DOHH2 (cell line): ENCODE data around the gene FAM50A.

ENCODE experiments used
- H3F3A ChIP-seq: fragments of 200-600 bp; sonication (generic), shearing (Covaris generic); 2 replicates; pipeline ENCODE4 v1.6.0; 2016; ENCODE audit warnings: antibody characterized with exemption, mild to moderate bottlenecking; ENCODE audit not compliant: control insufficient read depth, insufficient read depth
- H3K27ac ChIP-seq: fragments of 200-600 bp; sonication (generic); 2 replicates; pipeline ENCODE4 v1.5.1; 2014; ENCODE audit warnings: low read depth, mild to moderate bottlenecking, low read length, moderate library complexity
- H3K27me3 ChIP-seq: fragments of 200-600 bp; sonication (generic); 2 replicates; pipeline ENCODE4 v1.6.1; 2014; ENCODE audit warnings: mild to moderate bottlenecking, low read length, mixed read lengths; ENCODE audit not compliant: control insufficient read depth
- H3K36me3 ChIP-seq: fragments of 200-600 bp; sonication (generic); 2 replicates; pipeline ENCODE4 v1.6.1; 2014; ENCODE audit warnings: mild to moderate bottlenecking, low read length, moderate library complexity, mixed read lengths; ENCODE audit not compliant: control insufficient read depth
- H3K4me1 ChIP-seq: fragments of 200-600 bp; sonication (generic); 2 replicates; pipeline ENCODE4 v1.6.1; 2014; ENCODE audit warnings: mild to moderate bottlenecking, low read length, mixed read lengths; ENCODE audit not compliant: control insufficient read depth
- H3K4me2 ChIP-seq: fragments of 200-600 bp; sonication (generic); 2 replicates; pipeline ENCODE4 v1.6.0; 2014; ENCODE audit warnings: mild to moderate bottlenecking, low read length, moderate library complexity
- H3K4me3 ChIP-seq: fragments of 200-600 bp; sonication (generic); 2 replicates; pipeline ENCODE4 v1.5.1; 2014; ENCODE audit warnings: mild to moderate bottlenecking, low read length, mixed read lengths
- H3K79me2 ChIP-seq: fragments of 200-600 bp; sonication (generic); 2 replicates; pipeline ENCODE4 v1.6.1; 2014; ENCODE audit warnings: mild to moderate bottlenecking, low read length, mixed read lengths; ENCODE audit not compliant: control insufficient read depth
- H3K9me2 ChIP-seq: fragments of 200-600 bp; sonication (generic); replicated peaks from 2 replicates; pipeline ENCODE4 v1.6.1; 2014; ENCODE audit warnings: mild to moderate bottlenecking, low read length, mixed read lengths; ENCODE audit not compliant: control insufficient read depth
- H3K9me3 ChIP-seq: fragments of 200-600 bp; sonication (generic); 2 replicates; pipeline ENCODE4 v1.6.1; 2014; ENCODE audit warnings: antibody characterized with exemption, low read length, mixed read lengths; ENCODE audit not compliant: control insufficient read depth, insufficient read depth
- H4K20me1 ChIP-seq: fragments of 200-600 bp; sonication (generic); 2 replicates; pipeline ENCODE4 v1.6.0; 2014; ENCODE audit warnings: low read depth, mild to moderate bottlenecking, antibody characterized with exemption, low read length, moderate library complexity; ENCODE audit not compliant: control insufficient read depth, insufficient read depth
- CTCF ChIP-seq: fragments of 200-600 bp; sonication (generic); IDR thresholded peaks from one replicate; pipeline ENCODE4 v1.5.1; 2014; ENCODE audit warnings: antibody characterized with exemption, mild to moderate bottlenecking, low read depth, low read length; ENCODE audit not compliant: poor library complexity, severe bottlenecking
- EZH2phosphoT487 ChIP-seq: fragments of 200-600 bp; sonication (generic); IDR thresholded peaks from 2 replicates; pipeline ENCODE4 v1.6.1; 2017; ENCODE audit warnings: borderline replicate concordance, mild to moderate bottlenecking, antibody characterized with exemption, low read length, moderate library complexity, mixed read lengths

The FAM50A gene

DNA sequence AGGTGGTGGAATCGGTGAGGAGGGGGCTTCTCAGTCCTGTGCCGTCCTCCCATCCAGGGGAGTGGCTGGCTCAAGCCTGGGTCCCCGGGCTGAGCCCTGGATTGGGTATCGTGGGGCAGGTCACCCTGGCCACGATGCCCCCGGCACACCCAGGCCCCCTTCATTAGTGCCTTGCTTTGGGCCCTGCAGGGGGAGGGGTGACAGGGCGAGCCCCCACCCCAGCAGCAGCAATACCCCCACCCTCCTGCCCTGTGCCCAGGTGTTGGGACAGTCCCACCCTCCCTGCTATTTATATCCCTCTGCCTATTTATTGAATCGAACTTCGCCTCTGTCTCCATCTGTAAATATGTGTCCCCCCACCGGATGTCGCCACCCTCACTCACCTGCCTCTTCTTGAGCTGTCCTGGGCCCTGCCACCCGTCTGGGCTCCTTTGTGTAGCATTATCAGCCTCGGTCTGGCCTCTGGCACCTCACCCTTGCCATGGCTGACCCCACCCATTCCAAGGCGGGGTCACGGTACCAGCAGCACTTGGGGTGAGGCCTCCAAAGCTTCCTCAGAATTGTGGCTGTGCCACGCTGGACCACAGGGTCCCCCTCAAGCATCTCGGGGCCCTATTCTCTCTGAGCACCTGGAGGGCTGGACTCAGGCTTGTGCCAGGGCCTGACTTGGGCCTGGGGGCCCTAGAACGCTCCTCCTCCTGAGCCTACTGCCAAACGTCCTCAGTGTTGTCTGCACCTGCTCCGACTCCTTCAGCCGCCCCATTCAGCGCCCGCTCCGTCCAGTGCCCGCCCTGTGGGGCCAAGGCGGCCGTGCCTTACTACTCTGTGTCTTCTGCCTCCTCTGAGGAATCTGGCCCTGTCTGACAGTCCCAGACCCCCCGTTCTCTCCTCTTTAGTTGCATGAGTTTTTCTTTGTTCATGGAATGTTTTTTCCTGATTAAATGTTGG, 29.0 kb downstream of the FAM50A start:
- Histone ChIP-seq H4K20me1 (no peaks in the 10 kb centered on the region), H3K9me2 (no peaks in the 10 kb centered on the region), H3K4me1 (peaks cover 7% of the 10 kb centered on the region), H3K4me2 (no peak overlapping the region), H3K79me2 (peaks cover 3% of the 10 kb centered on the region), H3K36me3 (no peaks in the 10 kb centered on the region; the same call in 1 of the 2 replicates), H3K27ac (no peak overlapping the region), H3K9me3 (no peaks in the 10 kb centered on the region), H3K4me3 (no peak overlapping the region), H3K27me3 (no peaks in the 10 kb centered on the region), H3F3A (peaks cover 2% of the 10 kb centered on the region; the same call in 1 of the 2 replicates)
- TF ChIP-seq CTCF = no peak
- no peak for TF ChIP-seq EZH2phosphoT487

- H3K27ac ChIP-seq = no peak overlapping the region
- peaks cover 9% of the 10 kb centered on the region for H3K4me1 ChIP-seq
- H3K4me3 ChIP-seq = no peak overlapping the region
- H3K79me2 ChIP-seq = peaks cover 8% of the 10 kb centered on the region
- H3K27me3 ChIP-seq = no peaks in the 10 kb centered on the region
- no peaks in the 10 kb centered on the region for H3K9me3 ChIP-seq
- no peaks in the 10 kb centered on the region for H4K20me1 ChIP-seq
- TF ChIP-seq EZH2phosphoT487 (no peak), CTCF (no peak)
- H3K9me2 ChIP-seq = no peaks in the 10 kb centered on the region
- peaks cover 2% of the 10 kb centered on the region; the same call in 1 of the 2 replicates for H3F3A ChIP-seq
- no peaks in the 10 kb centered on the region for H3K36me3 ChIP-seq
- H3K4me2 ChIP-seq = no peak overlapping the region
Measured at GRCh38 chrX:154473683-154474082, 29.7 kb downstream of the FAM50A start.

GRCh38 chrX:154476821-154477220, 32.9 kb downstream of the FAM50A start:
- no peak for TF ChIP-seq EZH2phosphoT487
- no peak for TF ChIP-seq CTCF
- Histone ChIP-seq H3K4me3 (no peak overlapping the region), H4K20me1 (no peaks in the 10 kb centered on the region), H3F3A (peaks cover 2% of the 10 kb centered on the region; the same call in 1 of the 2 replicates), H3K4me2 (no peak overlapping the region), H3K9me3 (no peaks in the 10 kb centered on the region), H3K36me3 (no peaks in the 10 kb centered on the region), H3K4me1 (peaks cover 34% of the 10 kb centered on the region), H3K27me3 (no peaks in the 10 kb centered on the region), H3K79me2 (peaks cover 8% of the 10 kb centered on the region), H3K27ac (no peak overlapping the region), H3K9me2 (no peaks in the 10 kb centered on the region)
